GM12864 (cell line): Measurements from ENCODE around the gene HOXB8.
A peak's percentile ranks its signal among the peaks of the same experiment; 100 is the strongest.

Experiments
- DNase-seq: peaks from one replicate; pipeline ENCODE4 v3.0.0-alpha.2; 2011; ENCODE audit warnings: low read depth
- H3K4me3 ChIP-seq: 2 replicates; pipeline ENCODE4 v1.5.1; 2011; ENCODE audit warnings: mild to moderate bottlenecking, low read depth, low read length, control low read depth
- TF ChIP-seq, protein P1 (sequence below): IDR thresholded peaks from 2 replicates; pipeline ENCODE4 v1.5.1; 2011; ENCODE audit warnings: low read depth, mild to moderate bottlenecking, moderate library complexity, low read length, control low read depth, inconsistent platforms; ENCODE audit errors: missing control alignments

Gene HOXB8

GRCh38 chr17:48579760-48580554, 35.1 kb downstream of the HOXB8 start:
- TF ChIP-seq, protein P1, sequence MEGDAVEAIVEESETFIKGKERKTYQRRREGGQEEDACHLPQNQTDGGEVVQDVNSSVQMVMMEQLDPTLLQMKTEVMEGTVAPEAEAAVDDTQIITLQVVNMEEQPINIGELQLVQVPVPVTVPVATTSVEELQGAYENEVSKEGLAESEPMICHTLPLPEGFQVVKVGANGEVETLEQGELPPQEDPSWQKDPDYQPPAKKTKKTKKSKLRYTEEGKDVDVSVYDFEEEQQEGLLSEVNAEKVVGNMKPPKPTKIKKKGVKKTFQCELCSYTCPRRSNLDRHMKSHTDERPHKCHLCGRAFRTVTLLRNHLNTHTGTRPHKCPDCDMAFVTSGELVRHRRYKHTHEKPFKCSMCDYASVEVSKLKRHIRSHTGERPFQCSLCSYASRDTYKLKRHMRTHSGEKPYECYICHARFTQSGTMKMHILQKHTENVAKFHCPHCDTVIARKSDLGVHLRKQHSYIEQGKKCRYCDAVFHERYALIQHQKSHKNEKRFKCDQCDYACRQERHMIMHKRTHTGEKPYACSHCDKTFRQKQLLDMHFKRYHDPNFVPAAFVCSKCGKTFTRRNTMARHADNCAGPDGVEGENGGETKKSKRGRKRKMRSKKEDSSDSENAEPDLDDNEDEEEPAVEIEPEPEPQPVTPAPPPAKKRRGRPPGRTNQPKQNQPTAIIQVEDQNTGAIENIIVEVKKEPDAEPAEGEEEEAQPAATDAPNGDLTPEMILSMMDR: no peak
- DNase-seq: no peak
- H3K4me3 ChIP-seq: no peak overlapping the region

DNA sequence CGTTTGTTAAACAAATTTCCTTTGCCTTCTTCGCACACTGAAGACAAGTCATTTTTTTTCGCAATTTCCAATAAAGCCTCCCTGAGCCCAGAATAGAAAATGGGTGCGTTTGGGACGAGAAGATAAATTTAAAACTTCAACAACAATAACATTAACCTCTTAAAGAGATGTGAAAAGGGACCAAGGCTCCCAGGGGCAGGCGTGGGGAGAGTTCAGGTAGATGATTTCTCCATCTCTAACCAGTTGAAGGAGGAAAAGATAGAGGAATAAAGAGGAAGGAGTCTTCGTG, 35.7 kb downstream of the HOXB8 start:
- peak overlapping the region; percentile 84 for H3K4me3 ChIP-seq
- no peak for DNase-seq
- TF ChIP-seq, protein P1: no peak

GRCh38 chr17:48578616-48579470, 36.2 kb downstream of the HOXB8 start:
- TF ChIP-seq, protein P1: peak; percentile 14
- peak overlapping the region; percentile 84 for H3K4me3 ChIP-seq
- no peak for DNase-seq

GRCh38 chr17:48577946-48578615, 37.0 kb downstream of the HOXB8 start, which contains the start of gene HOXB4:
TSS of gene HOXB4 (minus strand) at chr17:48578350. CDS start at chr17:48578319, 31 bp downstream.
- DNase-seq: peak; percentile 44
- peak within 1 kb of the TSS; percentile 84 for H3K4me3 ChIP-seq
- TF ChIP-seq, protein P1: no peak

DNA sequence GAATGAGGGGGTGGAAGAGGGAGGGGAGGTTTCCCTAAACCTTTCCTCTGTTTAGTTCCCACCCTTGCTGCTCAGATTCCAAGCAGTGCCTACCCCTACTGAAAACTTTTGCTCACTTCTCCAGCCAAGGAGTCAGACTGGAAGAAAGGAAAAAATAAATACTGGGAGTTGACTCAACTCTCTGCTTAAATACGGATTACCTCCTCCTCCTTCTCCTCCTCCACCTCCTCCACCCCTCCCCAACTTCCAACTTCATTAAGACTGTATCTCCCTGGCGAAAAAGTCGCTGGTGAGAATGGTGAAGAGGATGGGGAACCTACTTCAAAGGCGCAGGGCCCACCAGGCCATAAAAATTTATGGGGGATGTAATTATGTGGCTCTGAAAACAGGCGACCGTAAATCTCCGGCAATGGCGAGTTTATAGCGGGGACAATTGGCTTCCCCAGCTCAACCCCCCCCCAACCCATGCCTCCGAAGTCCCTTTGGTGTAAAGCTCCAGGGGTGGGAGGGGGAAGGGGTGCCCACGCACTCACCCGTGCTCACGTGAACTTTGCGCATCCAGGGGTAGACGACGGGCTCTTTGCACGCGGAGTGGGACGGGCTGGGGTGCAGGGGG, 37.7 kb downstream of the HOXB8 start:
- TF ChIP-seq, protein P1: no peak
- no peak for DNase-seq
- peak overlapping the region; percentile 84 for H3K4me3 ChIP-seq

GRCh38 chr17:48576479-48577309, 38.4 kb downstream of the HOXB8 start:
- TF ChIP-seq, protein P1: no peak
- DNase-seq: no peak
- H3K4me3 ChIP-seq: peak overlapping the region; percentile 84
